Keratinocyte (primary cell): ENCODE data around the gene SLC66A2.

Experiments
- CTCF ChIP-seq, 3 experiments: IDR thresholded peaks in 1 of 3; conservative IDR thresholded peaks in 1 of 3; optimal IDR thresholded peaks in 1 of 3; 2 replicates in 2 of 3; 3 replicates in 1 of 3; pipeline versions ENCODE3 to v1.5.1; 2011; ENCODE audit warnings: low read length in 3 of 3, mild to moderate bottlenecking in 3 of 3, moderate library complexity in 2 of 3, control low read depth in 1 of 3, inconsistent platforms in 1 of 3; ENCODE audit not compliant: insufficient read depth in 2 of 3; ENCODE audit errors: extremely low read depth in 1 of 3
- EZH2 ChIP-seq: IDR thresholded peaks from one replicate; pipeline ENCODE4 v1.6.1; 2012; ENCODE audit warnings: inconsistent platforms, mild to moderate bottlenecking, low read length, moderate library complexity

- no peak for TF ChIP-seq CTCF (optimal IDR thresholded peaks at IDR 0.05 in 1 of 3, IDR thresholded peaks at IDR 0.05 in 1 of 3, conservative IDR thresholded peaks at IDR 0.05 in 1 of 3; ENCODE audit: extremely low read depth in 1 of 3, insufficient read depth in 2 of 3, low read length in 3 of 3)
- no peak for TF ChIP-seq EZH2
Measured at GRCh38 chr18:79926715-79927606, 24.5 kb downstream of the SLC66A2 start.
